ENCODE data around the gene HRCT1. TPM values are rescaled to one million over a fixed set of nuclear protein-coding genes. Genes with fewer than 3 reads are reported as not detected.
"Not testable (repeated sequence)": the region's sequence is repeated elsewhere in the genome, so short reads cannot be mapped to it uniquely, and the experiment has no call there.

Gene HRCT1
- total RNA-seq, 4 donors from 2014 or later, result 5.1 to 17.5 (median 11.3) TPM

DNA sequence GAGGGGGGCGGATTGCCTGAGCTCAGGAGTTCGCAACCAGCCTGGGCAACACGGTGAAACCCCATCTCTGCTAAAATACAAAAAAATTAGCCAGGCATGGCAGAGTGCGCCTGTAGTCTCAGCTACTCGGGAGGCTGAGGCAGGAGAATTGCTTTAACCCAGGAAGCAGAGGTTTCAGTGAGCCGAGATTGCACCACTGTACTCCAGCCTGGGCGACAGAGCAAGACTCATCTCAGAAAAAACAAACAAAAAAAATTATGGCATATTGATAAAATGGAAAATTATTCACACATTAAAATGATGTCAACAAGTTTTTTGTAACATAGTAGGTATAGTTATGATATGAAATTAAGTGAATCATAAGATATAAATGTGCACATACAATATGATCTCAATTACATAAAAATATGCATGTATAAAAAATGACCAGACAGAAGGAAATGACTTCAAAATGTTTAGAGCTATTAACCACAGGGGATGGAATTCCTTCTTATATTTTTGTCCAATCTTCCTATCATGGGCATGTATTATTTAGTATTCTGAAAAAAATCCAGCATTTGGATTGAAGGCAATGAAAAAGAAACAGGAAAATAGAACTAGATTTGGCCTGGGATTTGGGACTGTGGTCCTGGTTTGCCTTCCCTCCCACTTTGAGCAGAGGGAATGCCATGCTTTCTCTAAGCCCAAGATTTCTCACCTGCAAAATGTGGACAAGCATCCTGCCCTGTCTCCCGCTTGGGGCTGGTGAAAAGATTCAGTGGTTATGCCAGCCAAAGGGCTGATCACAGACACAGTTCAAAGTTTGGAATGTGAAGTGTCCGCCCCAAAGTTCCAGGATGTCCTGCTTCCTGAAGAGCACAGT lies 22.8 kb downstream of the HRCT1 start:
- ATAC-seq (ENCODE audit: low FRiP score), result no peak
- TF ChIP-seq, protein P1, sequence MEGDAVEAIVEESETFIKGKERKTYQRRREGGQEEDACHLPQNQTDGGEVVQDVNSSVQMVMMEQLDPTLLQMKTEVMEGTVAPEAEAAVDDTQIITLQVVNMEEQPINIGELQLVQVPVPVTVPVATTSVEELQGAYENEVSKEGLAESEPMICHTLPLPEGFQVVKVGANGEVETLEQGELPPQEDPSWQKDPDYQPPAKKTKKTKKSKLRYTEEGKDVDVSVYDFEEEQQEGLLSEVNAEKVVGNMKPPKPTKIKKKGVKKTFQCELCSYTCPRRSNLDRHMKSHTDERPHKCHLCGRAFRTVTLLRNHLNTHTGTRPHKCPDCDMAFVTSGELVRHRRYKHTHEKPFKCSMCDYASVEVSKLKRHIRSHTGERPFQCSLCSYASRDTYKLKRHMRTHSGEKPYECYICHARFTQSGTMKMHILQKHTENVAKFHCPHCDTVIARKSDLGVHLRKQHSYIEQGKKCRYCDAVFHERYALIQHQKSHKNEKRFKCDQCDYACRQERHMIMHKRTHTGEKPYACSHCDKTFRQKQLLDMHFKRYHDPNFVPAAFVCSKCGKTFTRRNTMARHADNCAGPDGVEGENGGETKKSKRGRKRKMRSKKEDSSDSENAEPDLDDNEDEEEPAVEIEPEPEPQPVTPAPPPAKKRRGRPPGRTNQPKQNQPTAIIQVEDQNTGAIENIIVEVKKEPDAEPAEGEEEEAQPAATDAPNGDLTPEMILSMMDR (IDR thresholded peaks at IDR 0.05), result no peak

DNA sequence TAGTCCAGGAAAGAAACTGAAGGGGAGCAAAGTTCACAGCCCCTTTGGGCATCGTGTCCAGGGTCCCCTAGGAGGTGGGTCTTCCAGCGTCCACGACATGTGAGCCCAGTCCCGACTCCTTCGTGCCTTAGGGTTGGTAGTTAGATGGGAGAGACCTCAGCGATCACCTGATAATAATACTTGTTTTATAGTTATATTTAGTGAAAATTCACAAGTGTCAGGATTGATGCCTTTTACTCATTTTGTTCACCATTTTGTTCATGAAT lies 23.4 kb downstream of the HRCT1 start:
- ATAC-seq (ENCODE audit: low FRiP score), result no peak
- DNase-seq (ENCODE audit: low spot score), result no peak
- TF ChIP-seq, protein P1 (IDR thresholded peaks at IDR 0.05), result no peak

More for the DNA sequence above, 22.8 kb downstream of the HRCT1 start:
- DNase-seq (ENCODE audit: low spot score), result no peak

DNA sequence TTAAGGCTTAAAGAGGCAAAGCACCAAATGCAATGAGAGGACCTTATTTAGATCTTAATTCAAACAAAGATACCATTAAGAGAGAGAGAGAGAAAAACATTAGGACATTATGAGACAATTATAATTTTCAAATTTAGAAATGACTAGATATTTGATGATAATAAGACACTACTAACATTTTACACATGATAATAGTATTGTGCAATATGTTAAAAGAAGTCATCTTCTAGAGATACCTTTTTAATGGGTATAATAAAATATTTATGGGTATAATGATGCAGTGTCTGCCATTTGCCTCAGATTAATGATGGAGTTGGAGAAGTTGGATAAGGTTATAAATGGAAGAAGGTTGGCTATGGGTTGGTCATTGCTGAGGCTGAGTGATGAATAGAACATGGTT lies 24.5 kb downstream of the HRCT1 start:
- no peak for DNase-seq (ENCODE audit: low spot score)
- no peak for ATAC-seq (ENCODE audit: low FRiP score)
- TF ChIP-seq, protein P1 (IDR thresholded peaks at IDR 0.05), result no peak

DNA sequence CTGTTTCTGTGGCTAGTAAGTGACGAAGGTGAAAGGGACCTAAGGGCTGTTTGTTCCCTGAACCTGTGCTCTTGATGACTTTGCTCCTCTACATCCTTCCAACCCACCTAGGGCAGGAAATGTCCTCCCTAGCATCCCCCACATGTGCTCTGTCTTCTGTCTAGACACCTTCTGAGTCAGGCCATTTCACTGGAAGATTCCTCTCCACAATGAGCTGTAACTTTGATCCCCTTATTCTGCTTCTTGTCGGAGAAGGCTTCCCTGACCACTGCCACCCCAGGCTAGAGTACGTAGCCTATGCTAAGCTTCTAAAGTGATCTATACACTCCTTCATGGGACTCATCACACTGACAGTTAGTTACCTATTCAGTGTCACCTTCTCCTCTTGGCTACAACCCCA lies 25.0 kb downstream of the HRCT1 start:
- TF ChIP-seq, protein P1 (IDR thresholded peaks at IDR 0.05), result no peak
- ATAC-seq (ENCODE audit: low FRiP score) (no peak), DNase-seq (ENCODE audit: low spot score) (no peak)

DNA sequence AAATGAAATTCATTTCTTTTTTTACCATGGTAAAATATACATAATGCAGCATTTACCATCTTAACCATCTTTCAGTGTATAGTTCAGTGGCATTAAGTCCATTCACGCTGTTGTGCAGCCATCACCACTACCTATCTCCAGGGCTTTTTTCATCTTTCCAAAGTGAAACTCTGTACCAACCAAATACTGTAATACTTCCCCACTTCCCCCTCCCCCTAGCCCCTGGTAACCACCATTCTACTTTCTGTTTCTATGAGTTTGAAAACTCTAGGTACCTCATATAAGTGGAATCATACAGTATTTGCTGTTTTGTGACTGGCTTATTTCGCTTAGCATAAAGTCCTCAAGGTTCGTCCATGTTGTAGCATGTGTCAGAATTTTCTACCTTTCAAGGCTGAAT lies 26.7 kb downstream of the HRCT1 start:
- no peak for ATAC-seq (ENCODE audit: low FRiP score)
- TF ChIP-seq, protein P1 (IDR thresholded peaks at IDR 0.05), result no peak
- no peak for DNase-seq (ENCODE audit: low spot score)

DNA sequence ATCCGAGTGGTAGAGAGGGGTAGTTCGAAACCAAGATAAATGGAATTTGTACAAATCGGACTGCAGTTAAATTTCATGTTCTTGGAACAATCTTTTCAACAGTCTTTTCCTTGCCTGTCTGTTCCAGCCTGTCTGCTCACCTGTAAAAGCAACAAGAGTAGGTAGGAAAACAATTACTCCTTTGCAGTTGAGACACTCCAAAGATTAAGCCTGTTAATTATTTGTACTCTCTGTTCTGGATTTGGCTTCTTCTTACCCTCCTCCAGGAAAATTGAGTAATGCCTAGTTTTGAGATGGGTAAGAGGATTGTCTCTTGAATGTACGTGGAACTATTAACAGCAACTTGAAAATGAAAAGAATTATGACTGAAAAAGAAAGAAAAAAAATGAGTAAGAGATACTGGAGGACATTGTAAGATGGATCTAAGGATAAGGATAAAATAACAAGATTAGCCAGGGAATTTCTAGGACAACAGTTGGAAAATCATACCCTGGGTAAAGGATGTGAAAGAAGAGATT lies 27.6 kb downstream of the HRCT1 start:
- TF ChIP-seq, protein P1 (IDR thresholded peaks at IDR 0.05), result no peak
- no peak for DNase-seq (ENCODE audit: low spot score)
- peak; percentile 47 for ATAC-seq (ENCODE audit: low FRiP score)

DNA sequence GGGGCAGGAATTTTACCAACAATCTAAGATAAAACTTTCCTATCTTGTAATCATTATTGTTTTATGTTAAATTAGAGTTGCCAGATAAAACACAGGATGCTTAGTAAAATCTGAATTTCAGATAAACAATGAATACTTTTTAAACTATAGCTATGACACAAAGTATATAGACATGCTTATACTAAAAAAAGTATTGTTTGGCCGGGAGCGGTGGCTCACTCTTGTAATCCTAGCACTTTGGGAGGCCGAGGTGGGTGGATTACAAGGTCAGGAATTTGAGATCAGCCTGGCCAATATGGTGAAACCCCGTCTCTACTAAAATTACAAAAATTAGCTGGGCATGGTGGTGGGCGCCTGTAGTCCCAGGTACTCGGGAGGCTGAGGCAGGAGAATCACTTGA lies 28.1 kb downstream of the HRCT1 start:
- not testable (repeated sequence) for ATAC-seq (ENCODE audit: low FRiP score); DNase-seq (ENCODE audit: low spot score)
